ENCODE measurements around the gene IFT81. TPM values are rescaled to one million over a fixed set of nuclear protein-coding genes. Genes with fewer than 3 reads are reported as not detected.

Gene IFT81
- total and polyA plus RNA-seq, 2 of the 13 experiments (the other 11 are each of a cell fraction or from before 2014, with no cell fraction given) = 4.2 to 13.0 TPM

GRCh38 chr12:110171186-110171538, 47.0 kb downstream of the IFT81 start (continued):
- TF ChIP-seq RBM39 (IDR thresholded peaks at IDR 0.05; ENCODE audit: low read depth, low read length, poor library complexity, severe bottlenecking) = no peak
- no peak for TF ChIP-seq ZNF589 (CRISPR knock-in tag; conservative IDR thresholded peaks at IDR 0.05)

GRCh38 chr12:110171636-110172035, 47.5 kb downstream of the IFT81 start:
- intact Hi-C loops (cut with micrococcal nuclease; ENCODE audit: unreplicated experiment) (no loop called here), in situ Hi-C loops (cut with HindIII; ENCODE audit: extremely low pct_ligation_motif_present, low pct_unique_long_range_greater_than_20kb) (no loop called here)
- Histone ChIP-seq H3K79me2 (ENCODE audit: insufficient read depth, low read length) (no peaks in the 10 kb centered on the region), H3K4me3 (replicated peaks in 1 of 3; ENCODE audit: insufficient read depth in 1 of 3, low read depth in 2 of 3, low read length in 3 of 3) (no peak overlapping the region), H3K9ac (ENCODE audit: insufficient read depth, low read depth, low read length) (no peak overlapping the region), H4K20me1 (ENCODE audit: insufficient read depth, low read length) (no peaks in the 10 kb centered on the region), H3K4me2 (ENCODE audit: low read depth, low read length) (no peak overlapping the region), H3K9me3 (ENCODE audit: low read length) (no peaks in the 10 kb centered on the region), H3K36me3 (replicated peaks in 1 of 2; ENCODE audit: control insufficient read depth in 1 of 2, insufficient read depth in 2 of 2, low read length in 2 of 2) (no peaks in the 10 kb centered on the region; a peak in 1 of 5 replicates), H3K27me3 (ENCODE audit: control insufficient read depth in 1 of 2, insufficient read depth in 2 of 2, low read length in 2 of 2) (no peaks in the 10 kb centered on the region), H3K27ac (ENCODE audit: extremely low read length, insufficient read depth, low read length) (no peak overlapping the region), H3K4me1 (ENCODE audit: insufficient read depth, low read length) (no peaks in the 10 kb centered on the region), H2AFZ (ENCODE audit: low read length) (no peak overlapping the region)
- 92% methylated on average over 4 of the region's 4 CpGs for whole genome bisulfite sequencing (ENCODE audit: low lambda C conversion rate)
- CTCF ChIA-PET (ENCODE audit: low intra/inter-chr PET ratio, low total read pairs) = no interaction called here
- POLR2A ChIA-PET = no interaction called here
- ATAC-seq (no peak), FAIRE-seq (no peak), DNase-seq (ENCODE audit: low spot score) (no peak)
- BruUV-seq (replicated peaks) = no TSS peak
- TF ChIP-seq FIP1L1 (IDR thresholded peaks at IDR 0.05; ENCODE audit: borderline replicate concordance, insufficient read depth, low read depth, low read length) (no peak), ZSCAN9 (CRISPR knock-in tag; IDR thresholded peaks at IDR 0.05; ENCODE audit: borderline replicate concordance) (no peak), LCORL (IDR thresholded peaks at IDR 0.05) (no peak), LCORL (CRISPR knock-in tag; IDR thresholded peaks at IDR 0.05) (no peak), THRA (CRISPR knock-in tag; IDR thresholded peaks at IDR 0.05; ENCODE audit: borderline replicate concordance) (no peak), NCOA2 (CRISPR knock-in tag; IDR thresholded peaks at IDR 0.05) (no peak), ZNF576 (CRISPR knock-in tag; IDR thresholded peaks at IDR 0.05) (no peak), ZNF225 (CRISPR knock-in tag; IDR thresholded peaks at IDR 0.05) (no peak), ZNF382 (CRISPR knock-in tag; IDR thresholded peaks at IDR 0.05; ENCODE audit: borderline replicate concordance) (no peak), YEATS2 (CRISPR knock-in tag; IDR thresholded peaks at IDR 0.05; ENCODE audit: borderline replicate concordance) (no peak), KLF9 (CRISPR knock-in tag; IDR thresholded peaks at IDR 0.05; ENCODE audit: low read depth) (no peak), ESRRA (CRISPR knock-in tag; IDR thresholded peaks at IDR 0.05; ENCODE audit: low read depth) (no peak), HDAC1 (CRISPR knock-in tag; IDR thresholded peaks at IDR 0.05) (no peak), HOXA3 (CRISPR knock-in tag; IDR thresholded peaks at IDR 0.05) (no peak), ZNF292 (CRISPR knock-in tag; IDR thresholded peaks at IDR 0.05; ENCODE audit: borderline replicate concordance, low read depth) (no peak)

All from HepG2 (cell line).